K562 (cell line): ENCODE measurements around the gene FKBP15. TPM values are rescaled to one million over a fixed set of nuclear protein-coding genes. Genes with fewer than 3 reads are reported as not detected.
"Not testable (repeated sequence)": the region's sequence is repeated elsewhere in the genome, so short reads cannot be mapped to it uniquely, and the experiment has no call there.

Experiments used
- ATAC-seq: fragments of 200-7000 bp; cut with Tn5 transposase; 3 replicates; pipeline ENCODE4 v1.9.1; 2020; ENCODE audit warnings: moderate library complexity
- BruUV-seq: library from RNA; stranded (reverse); fragments of 400-500 nt; replicated peaks from 2 replicates; lab custom pipeline; 2021; lab: Mats Ljungman, UMichigan
- CTCF ChIA-PET: fragments of 300-600 bp; formaldehyde crosslinking; extraction: SDS; loops from one replicate; lab custom pipeline; 2021; ENCODE audit warnings: low intra/inter-chr PET ratio; lab: Yijun Ruan, JAX
- POLR2A ChIA-PET: fragments of 300-600, 350-650 bp; sonication (Branson Sonifier 250); formaldehyde crosslinking; extraction: SDS; loops from one replicate; lab custom pipeline; 2021; ENCODE audit warnings: antibody characterized with exemption, inconsistent platforms; lab: Yijun Ruan, JAX
- DNase-seq, 4 experiments: peaks; one replicate each; pipeline versions ENCODE4 v3.0.0 to v3.0.0-alpha.2; 2011 to 2018; ENCODE audit warnings: low spot score in 3 of 4, mixed read lengths in 3 of 4; ENCODE audit errors: extremely low read depth in 1 of 4
- FAIRE-seq: peaks from 2 replicates; lab custom pipeline; 2011; peaks lifted over from hg19 to GRCh38; lab: Jason Lieb, UNC
- H2AFZ ChIP-seq: 2 replicates; pipeline ENCODE4 v1.6.0; 2011; ENCODE audit warnings: low read depth, low read length, control low read depth, inconsistent platforms
- H3K27ac ChIP-seq: fragments of 200-600 bp; 3 replicates; pipeline ENCODE4 v1.8.0; 2011; ENCODE audit warnings: low read depth, mild to moderate bottlenecking, control low read depth, inconsistent platforms, low read length, moderate library complexity, mixed read lengths; ENCODE audit errors: extremely low read depth
- H3K27me3 ChIP-seq, 2 experiments: fragments of 300-600 bp in 1 of 2; 2 replicates in 1 of 2; 3 replicates in 1 of 2; pipeline versions ENCODE4 v1.6.0 to v1.8.0; 2011; ENCODE audit warnings: inconsistent platforms in 2 of 2, low read length in 2 of 2, mild to moderate bottlenecking in 1 of 2, mixed read lengths in 1 of 2, moderate library complexity in 1 of 2; ENCODE audit not compliant: control insufficient read depth in 2 of 2, insufficient read depth in 2 of 2
- H3K36me3 ChIP-seq: fragments of 300-600 bp; 3 replicates; pipeline ENCODE4 v1.8.0; 2011; ENCODE audit warnings: mild to moderate bottlenecking, low read length, inconsistent platforms; ENCODE audit not compliant: control insufficient read depth, insufficient read depth
- H3K4me1 ChIP-seq, 2 experiments: fragments of 200-600 bp in 1 of 2; replicated peaks in 1 of 2; 2 replicates in 1 of 2; 3 replicates in 1 of 2; pipeline versions ENCODE4 v1.5.1 to v1.8.0; 2011; ENCODE audit warnings: inconsistent platforms in 2 of 2, low read length in 2 of 2, mild to moderate bottlenecking in 1 of 2, mixed read lengths in 1 of 2, moderate library complexity in 1 of 2; ENCODE audit not compliant: control insufficient read depth in 2 of 2, insufficient read depth in 2 of 2
- H3K4me2 ChIP-seq: 2 replicates; pipeline ENCODE4 v1.6.1; 2011; ENCODE audit warnings: low read length, control low read depth, inconsistent platforms, mixed read lengths; ENCODE audit not compliant: insufficient read depth
- H3K4me3 ChIP-seq: fragments of 200-600 bp; sonication (generic), shearing (Covaris generic); 2 replicates; pipeline ENCODE4 v1.5.1; 2016; ENCODE audit warnings: control low read depth, inconsistent platforms
- H3K79me2 ChIP-seq: fragments of 200-600 bp; 3 replicates; pipeline ENCODE4 v1.8.0; 2011; ENCODE audit warnings: low read length, inconsistent platforms; ENCODE audit not compliant: control insufficient read depth, insufficient read depth
- H3K9ac ChIP-seq, 2 experiments: 2 replicates each; pipeline versions ENCODE4 v1.6.0 to v1.6.1; 2011; ENCODE audit warnings: low read depth in 2 of 2, low read length in 2 of 2, control low read depth in 1 of 2, inconsistent platforms in 1 of 2, mild to moderate bottlenecking in 1 of 2, mixed read lengths in 1 of 2; ENCODE audit not compliant: insufficient read depth in 1 of 2
- H3K9me1 ChIP-seq: one replicate; pipeline ENCODE4 v1.6.0; 2011; ENCODE audit warnings: inconsistent platforms, mild to moderate bottlenecking, low read length, moderate library complexity; ENCODE audit not compliant: control insufficient read depth, insufficient read depth
- H3K9me3 ChIP-seq: replicated peaks from 2 replicates; pipeline ENCODE4 v1.5.1; 2011; ENCODE audit warnings: low read depth, low read length, inconsistent platforms; ENCODE audit not compliant: control insufficient read depth, insufficient read depth
- H4K20me1 ChIP-seq: replicated peaks from 2 replicates; pipeline ENCODE4 v1.6.1; 2011; ENCODE audit warnings: low read length, inconsistent platforms, mixed read lengths; ENCODE audit not compliant: control insufficient read depth, insufficient read depth
- WGBS: fragments of 100-300 bp; shearing (Covaris generic); methylation state at CpG from one replicate; pipeline ENCODE4 v1.1.6; 2016; ENCODE audit warnings: low coverage, mixed read lengths; ENCODE audit not compliant: insufficient coverage; ENCODE audit errors: missing lambda C conversion rate; 5-methylcytosine and 5-hydroxymethylcytosine counted together
- in situ Hi-C: fragments of 300-500 bp; cut with MboI; formaldehyde crosslinking; loops from 4 replicates; pipeline ENCODE4 v1.15.0; 2018; ENCODE audit warnings: inconsistent platforms, mixed read lengths
- intact Hi-C: fragments of 100-400 bp; cut with micrococcal nuclease; formaldehyde crosslinking; loops from 2 replicates; pipeline ENCODE4 v1.14.2; 2022
- polyA plus RNA-seq, 8 experiments: library from polyadenylated mRNA; depleted of rRNA in 4 of 8; stranded (reverse) in 5 of 8; unstranded in 3 of 8; fragments of >200 nt; fragmentation: Nextera tagmentation in 2 of 8; fragmentation: Illumina TruSeq in 1 of 8; extraction: Ambion mirVana in 2 of 8; extraction: Trizol in 1 of 8; gene quantifications; 2 replicates each; pipeline versions ENCODE4 v1.2.1 to v1.2.3, GENCODE V29; 2011 to 2014; ENCODE audit warnings: inconsistent platforms in 1 of 8, missing spikeins in 1 of 8
- total RNA-seq, 7 experiments: library from RNA; depleted of rRNA in 6 of 7; stranded (reverse); fragments of >200 nt in 6 of 7; fragmentation: Illumina TruSeq in 2 of 7; extraction: Trizol in 2 of 7; gene quantifications; 2 replicates each; pipeline versions ENCODE4 v1.2.1 to v1.2.3, GENCODE V29; 2011 to 2021; ENCODE audit warnings: low replicate concordance in 1 of 7
- TF ChIP-seq, protein P1 (sequence below), 2 experiments: fragments of 450-650 bp; IDR thresholded peaks; 2 replicates each; pipeline ENCODE4 v1.6.1; 2018; ENCODE audit warnings: mild to moderate bottlenecking in 2 of 2, low read depth in 1 of 2; ENCODE audit not compliant: partially characterized antibody in 2 of 2

FKBP15 gene
- total and polyA plus RNA-seq, 9 of the 15 experiments (the other 6 are each of a cell fraction or from before 2014, with no cell fraction given), result 8.7 to 38.0 (median 18.9) TPM

GRCh38 chr9:113249661-113250060 lies 28.6 kb upstream of the FKBP15 start:
- WGBS, result 83% methylated on average over 1 of the region's 2 CpGs

More at GRCh38 chr9:113249661-113250060, 28.6 kb upstream of the FKBP15 start:
- FAIRE-seq, intact Hi-C loops, H3K9ac ChIP-seq, H3K36me3 ChIP-seq, H3K27ac ChIP-seq, BruUV-seq, H3K9me1 ChIP-seq, H3K4me3 ChIP-seq, H3K4me1 ChIP-seq, H3K27me3 ChIP-seq, in situ Hi-C loops, H2AFZ ChIP-seq, ATAC-seq, H3K79me2 ChIP-seq, H4K20me1 ChIP-seq, POLR2A ChIA-PET, DNase-seq, H3K9me3 ChIP-seq, CTCF ChIA-PET, H3K4me2 ChIP-seq: not testable (repeated sequence)
- TF ChIP-seq, protein P1, sequence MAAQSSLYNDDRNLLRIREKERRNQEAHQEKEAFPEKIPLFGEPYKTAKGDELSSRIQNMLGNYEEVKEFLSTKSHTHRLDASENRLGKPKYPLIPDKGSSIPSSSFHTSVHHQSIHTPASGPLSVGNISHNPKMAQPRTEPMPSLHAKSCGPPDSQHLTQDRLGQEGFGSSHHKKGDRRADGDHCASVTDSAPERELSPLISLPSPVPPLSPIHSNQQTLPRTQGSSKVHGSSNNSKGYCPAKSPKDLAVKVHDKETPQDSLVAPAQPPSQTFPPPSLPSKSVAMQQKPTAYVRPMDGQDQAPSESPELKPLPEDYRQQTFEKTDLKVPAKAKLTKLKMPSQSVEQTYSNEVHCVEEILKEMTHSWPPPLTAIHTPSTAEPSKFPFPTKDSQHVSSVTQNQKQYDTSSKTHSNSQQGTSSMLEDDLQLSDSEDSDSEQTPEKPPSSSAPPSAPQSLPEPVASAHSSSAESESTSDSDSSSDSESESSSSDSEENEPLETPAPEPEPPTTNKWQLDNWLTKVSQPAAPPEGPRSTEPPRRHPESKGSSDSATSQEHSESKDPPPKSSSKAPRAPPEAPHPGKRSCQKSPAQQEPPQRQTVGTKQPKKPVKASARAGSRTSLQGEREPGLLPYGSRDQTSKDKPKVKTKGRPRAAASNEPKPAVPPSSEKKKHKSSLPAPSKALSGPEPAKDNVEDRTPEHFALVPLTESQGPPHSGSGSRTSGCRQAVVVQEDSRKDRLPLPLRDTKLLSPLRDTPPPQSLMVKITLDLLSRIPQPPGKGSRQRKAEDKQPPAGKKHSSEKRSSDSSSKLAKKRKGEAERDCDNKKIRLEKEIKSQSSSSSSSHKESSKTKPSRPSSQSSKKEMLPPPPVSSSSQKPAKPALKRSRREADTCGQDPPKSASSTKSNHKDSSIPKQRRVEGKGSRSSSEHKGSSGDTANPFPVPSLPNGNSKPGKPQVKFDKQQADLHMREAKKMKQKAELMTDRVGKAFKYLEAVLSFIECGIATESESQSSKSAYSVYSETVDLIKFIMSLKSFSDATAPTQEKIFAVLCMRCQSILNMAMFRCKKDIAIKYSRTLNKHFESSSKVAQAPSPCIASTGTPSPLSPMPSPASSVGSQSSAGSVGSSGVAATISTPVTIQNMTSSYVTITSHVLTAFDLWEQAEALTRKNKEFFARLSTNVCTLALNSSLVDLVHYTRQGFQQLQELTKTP (IDR thresholded peaks at IDR 0.05; ENCODE audit: low read depth in 1 of 2, partially characterized antibody in 2 of 2), result peak in 1 of 2 experiments; percentile 93
